IMR-90 (cell line): Measurements from ENCODE around the gene ADIG. TPM values are rescaled to one million over a fixed set of nuclear protein-coding genes. Genes with fewer than 3 reads are reported as not detected.

Source experiments
- ATAC-seq: fragments of 200-7000 bp; cut with Tn5 transposase; 2 replicates; pipeline ENCODE4 v1.9.1; 2020; ENCODE audit warnings: low read depth, mild to moderate bottlenecking, moderate library complexity
- BruUV-seq: library from RNA; stranded (reverse); fragments of 400-500 nt; replicated peaks from 2 replicates; lab custom pipeline; 2021; lab: Mats Ljungman, UMichigan
- CTCF ChIA-PET: fragments of 300-600 bp; formaldehyde crosslinking; extraction: SDS; loops from one replicate; lab custom pipeline; 2021; ENCODE audit warnings: antibody characterized with exemption; lab: Yijun Ruan, JAX
- POLR2A ChIA-PET: fragments of 300-600 bp; sonication (Branson Sonifier 250); formaldehyde crosslinking; loops from one replicate; lab custom pipeline; 2022; ENCODE audit warnings: antibody characterized with exemption; ENCODE audit not compliant: unreplicated experiment; lab: Charles Lee
- DNase-seq: peaks from one replicate; pipeline ENCODE4 v3.0.0; 2013
- H2AFZ ChIP-seq: replicated peaks from 2 replicates; pipeline ENCODE3; 2013; ENCODE audit warnings: low read length, mild to moderate bottlenecking; ENCODE audit not compliant: poor library complexity
- H2AK5ac ChIP-seq: 2 replicates; pipeline ENCODE4 v1.6.1; 2013; ENCODE audit warnings: low read depth, low read length, inconsistent platforms
- H2AK9ac ChIP-seq: replicated peaks from 2 replicates; pipeline ENCODE3; 2013; ENCODE audit warnings: mild to moderate bottlenecking, low read depth, low read length, moderate library complexity; ENCODE audit not compliant: poor library complexity
- H2BK120ac ChIP-seq: 2 replicates; pipeline ENCODE4 v1.6.1; 2013; ENCODE audit warnings: low read depth, low read length, inconsistent platforms
- H2BK15ac ChIP-seq: 3 replicates; pipeline ENCODE4 v1.6.1; 2013; ENCODE audit warnings: low read depth, low read length, inconsistent platforms
- H2BK20ac ChIP-seq: 2 replicates; pipeline ENCODE4 v1.6.1; 2013; ENCODE audit warnings: low read depth, mild to moderate bottlenecking, inconsistent platforms, low read length, moderate library complexity
- H2BK5ac ChIP-seq: 2 replicates; pipeline ENCODE4 v1.6.1; 2013; ENCODE audit warnings: mild to moderate bottlenecking, low read depth, low read length, inconsistent platforms; ENCODE audit not compliant: poor library complexity, severe bottlenecking
- H3K14ac ChIP-seq: replicated peaks from 2 replicates; pipeline ENCODE4 v1.6.1; 2013; ENCODE audit warnings: low read depth, low read length, inconsistent platforms
- H3K18ac ChIP-seq: 2 replicates; pipeline ENCODE4 v1.6.1; 2013; ENCODE audit warnings: low read depth, low read length, control low read depth
- H3K23ac ChIP-seq: 2 replicates; pipeline ENCODE4 v1.6.1; 2013; ENCODE audit warnings: low read depth, low read length, inconsistent platforms
- H3K27ac ChIP-seq: 2 replicates; pipeline ENCODE4 v1.5.1; 2013; ENCODE audit warnings: mild to moderate bottlenecking, control low read depth, low read length; ENCODE audit not compliant: insufficient read depth
- H3K27me3 ChIP-seq: 2 replicates; pipeline ENCODE4 v1.6.1; 2013; ENCODE audit warnings: low read length; ENCODE audit not compliant: control insufficient read depth, insufficient read depth
- H3K36me3 ChIP-seq: 2 replicates; pipeline ENCODE4 v1.6.1; 2013; ENCODE audit warnings: low read length, mixed read lengths; ENCODE audit not compliant: control insufficient read depth, insufficient read depth
- H3K4ac ChIP-seq: 2 replicates; pipeline ENCODE4 v1.6.1; 2013; ENCODE audit warnings: low read depth, low read length, inconsistent platforms
- H3K4me1 ChIP-seq: 2 replicates; pipeline ENCODE4 v1.6.1; 2013; ENCODE audit warnings: low read length, mixed read lengths; ENCODE audit not compliant: control insufficient read depth, insufficient read depth
- H3K4me2 ChIP-seq: 2 replicates; pipeline ENCODE4 v1.6.1; 2013; ENCODE audit warnings: low read depth, mild to moderate bottlenecking, control low read depth, low read length, moderate library complexity
- H3K4me3 ChIP-seq: 2 replicates; pipeline ENCODE4 v1.5.1; 2013; ENCODE audit warnings: low read depth, mild to moderate bottlenecking, control low read depth, low read length, moderate library complexity; ENCODE audit not compliant: insufficient read depth
- H3K56ac ChIP-seq: 2 replicates; pipeline ENCODE4 v1.6.1; 2013; ENCODE audit warnings: low read length, inconsistent platforms; ENCODE audit not compliant: insufficient read depth; ENCODE audit errors: extremely low read depth
- H3K79me1 ChIP-seq, 2 experiments: 2 replicates each; pipeline ENCODE4 v1.6.1; 2013; ENCODE audit warnings: low read length in 2 of 2, inconsistent platforms in 1 of 2, low read depth in 1 of 2
- H3K9ac ChIP-seq: 2 replicates; pipeline ENCODE4 v1.6.1; 2013; ENCODE audit warnings: low read depth, low read length, control low read depth
- H3K9me1 ChIP-seq: 2 replicates; pipeline ENCODE4 v1.6.1; 2013; ENCODE audit warnings: low read length, inconsistent platforms; ENCODE audit not compliant: insufficient read depth
- H3K9me3 ChIP-seq: 2 replicates; pipeline ENCODE4 v1.6.1; 2013; ENCODE audit warnings: low read length; ENCODE audit not compliant: control insufficient read depth, insufficient read depth
- H4K20me1 ChIP-seq: 2 replicates; pipeline ENCODE4 v1.6.1; 2013; ENCODE audit warnings: low read length, inconsistent platforms; ENCODE audit not compliant: insufficient read depth
- H4K5ac ChIP-seq: 2 replicates; pipeline ENCODE4 v1.6.1; 2013; ENCODE audit warnings: mild to moderate bottlenecking, low read depth, low read length, control low read depth
- H4K8ac ChIP-seq, 2 experiments: 2 replicates each; pipeline ENCODE4 v1.6.1; 2013; ENCODE audit warnings: low read depth in 2 of 2, low read length in 2 of 2, control low read depth in 1 of 2, inconsistent platforms in 1 of 2
- H4K91ac ChIP-seq: 2 replicates; pipeline ENCODE4 v1.6.1; 2013; ENCODE audit warnings: low read depth, low read length, inconsistent platforms; ENCODE audit not compliant: insufficient read depth
- FOS ChIP-seq: fragments of 150-350 bp; IDR thresholded peaks from 2 replicates; pipeline ENCODE4 v1.6.1; 2016; ENCODE audit warnings: low read depth, low read length
- MAZ ChIP-seq: IDR thresholded peaks from 2 replicates; pipeline ENCODE4 v1.6.1; 2012; ENCODE audit warnings: low read depth, mild to moderate bottlenecking, low read length, improper control_type of control experiment, moderate library complexity, borderline replicate concordance
- RAD21 ChIP-seq: IDR thresholded peaks from 2 replicates; pipeline ENCODE4 v1.6.1; 2012; ENCODE audit warnings: low read length, improper control_type of control experiment
- SMC3 ChIP-seq: fragments of 150-350 bp; IDR thresholded peaks from 2 replicates; pipeline ENCODE4 v1.6.1; 2016; ENCODE audit warnings: low read depth, mild to moderate bottlenecking, antibody characterized with exemption, low read length, moderate library complexity
- WGBS, 2 experiments: methylation state at CpG; one replicate each; pipeline versions ENCODE4 v1.1.5 to v1.1.7; 2013; ENCODE audit warnings: missing lambda C conversion rate in 2 of 2; ENCODE audit not compliant: insufficient read length in 1 of 2; ENCODE audit errors: extremely low coverage in 2 of 2; 5-methylcytosine and 5-hydroxymethylcytosine counted together
- dilution Hi-C: fragments of 300-500 bp; cut with HindIII; formaldehyde crosslinking; loops from one replicate; pipeline ENCODE4 v1.14.3; 2018; ENCODE audit warnings: low sequenced_read_pairs; ENCODE audit not compliant: unreplicated experiment
- in situ Hi-C: fragments of 300-500 bp; cut with MboI; formaldehyde crosslinking; loops from 3 replicates; pipeline ENCODE4 v1.14.3; 2019; ENCODE audit warnings: low sequenced_read_pairs, inconsistent platforms, mixed read lengths
- intact Hi-C: fragments of 100-400 bp; cut with micrococcal nuclease; formaldehyde crosslinking; loops from 2 replicates; pipeline ENCODE4 v1.10.0; 2022
- polyA plus RNA-seq, 3 experiments: library from polyadenylated mRNA; depleted of rRNA; stranded (reverse); fragments of >200 nt; gene quantifications; 2 replicates each; pipeline ENCODE4 v1.2.3, GENCODE V29; 2012; ENCODE audit warnings: low replicate concordance in 1 of 3
- total RNA-seq: library from RNA; depleted of rRNA; stranded (reverse); fragments of >200 nt; gene quantifications from 2 replicates; pipeline ENCODE4 v1.2.3, GENCODE V29; 2012

Gene ADIG
- total and polyA plus RNA-seq, 2 of the 4 experiments (the other 2 are of a cell fraction) = not detected

GRCh38 chr20:38602185-38602581 is 21.2 kb downstream of the ADIG start:
- 33% methylated on average over 1 of the region's 5 CpGs; no CpG with 5 or more reads in 1 of the 2 experiments for WGBS, 2 experiments
- POLR2A ChIA-PET = no interaction called here
- H2BK120ac ChIP-seq = no peak overlapping the region
- intact Hi-C loops = no loop called here
- no peak overlapping the region for H2BK5ac ChIP-seq
- no peak overlapping the region for H3K14ac ChIP-seq
- H3K4me3 ChIP-seq = no peak overlapping the region
- H4K5ac ChIP-seq = no peak overlapping the region
- in situ Hi-C loops = no loop called here
- no peak overlapping the region for H3K4ac ChIP-seq
- H3K27ac ChIP-seq = no peak overlapping the region
- dilution Hi-C loops = no loop called here
- no peak overlapping the region for H4K91ac ChIP-seq
- no peak overlapping the region for H3K56ac ChIP-seq
- no peaks in the 10 kb centered on the region for H3K4me1 ChIP-seq
- no peak overlapping the region for H4K8ac ChIP-seq
- no peak overlapping the region for H2AK5ac ChIP-seq
- H2BK20ac ChIP-seq = no peak overlapping the region
- peaks cover 45% of the 10 kb centered on the region for H3K27me3 ChIP-seq
- CTCF ChIA-PET = no interaction called here
- no peaks in the 10 kb centered on the region for H3K36me3 ChIP-seq
- H3K23ac ChIP-seq = no peak overlapping the region
- no peak overlapping the region for H3K4me2 ChIP-seq
- H3K9me1 ChIP-seq = no peaks in the 10 kb centered on the region
- no peaks in the 10 kb centered on the region for H3K79me1 ChIP-seq
- H3K9ac ChIP-seq = no peak overlapping the region
- no peak overlapping the region for H2BK15ac ChIP-seq
- no peak for TF ChIP-seq SMC3
- no peak for TF ChIP-seq RAD21
- no peak for TF ChIP-seq FOS
- no peak for TF ChIP-seq MAZ
- no peaks in the 10 kb centered on the region for H4K20me1 ChIP-seq
- no TSS peak for BruUV-seq
- no peak overlapping the region for H2AFZ ChIP-seq
- H3K18ac ChIP-seq = no peak overlapping the region
- H2AK9ac ChIP-seq = no peak overlapping the region
- DNase-seq (no peak), ATAC-seq (no peak)
- no peaks in the 10 kb centered on the region for H3K9me3 ChIP-seq
